Daoy (cell line): ENCODE results near the gene CDK19. TPM values are rescaled to one million over a fixed set of nuclear protein-coding genes. Genes with fewer than 3 reads are reported as not detected.
"Not testable (repeated sequence)": the region's sequence is repeated elsewhere in the genome, so short reads cannot be mapped to it uniquely, and the experiment has no call there.

ENCODE experiments used
- DNase-seq: peaks from one replicate; pipeline ENCODE4 v3.0.0-alpha.2; 2015; ENCODE audit warnings: low read depth
- total RNA-seq: library from RNA; depleted of rRNA; stranded (reverse); fragments of >200 nt; shearing (Covaris generic); gene quantifications from 2 replicates; pipeline ENCODE4 v1.2.3, GENCODE V29; 2014; rRNA removed

Gene CDK19
- 8.2 and 10.2 TPM in 2 replicates for total RNA-seq

- DNase-seq, result peak; percentile 99
Measured at GRCh38 chr6:110815411-110816409, at the start of gene CDK19. TSS of gene CDK19 (minus strand) at chr6:110815469. CDS start at chr6:110815136, 333 bp downstream.

- no peak for DNase-seq
Measured at GRCh38 chr6:110864824-110865223, 49.6 kb upstream of the CDK19 start.

GRCh38 chr6:110859335-110859792 lies 44.1 kb upstream of the CDK19 start:
- no peak for DNase-seq

DNA sequence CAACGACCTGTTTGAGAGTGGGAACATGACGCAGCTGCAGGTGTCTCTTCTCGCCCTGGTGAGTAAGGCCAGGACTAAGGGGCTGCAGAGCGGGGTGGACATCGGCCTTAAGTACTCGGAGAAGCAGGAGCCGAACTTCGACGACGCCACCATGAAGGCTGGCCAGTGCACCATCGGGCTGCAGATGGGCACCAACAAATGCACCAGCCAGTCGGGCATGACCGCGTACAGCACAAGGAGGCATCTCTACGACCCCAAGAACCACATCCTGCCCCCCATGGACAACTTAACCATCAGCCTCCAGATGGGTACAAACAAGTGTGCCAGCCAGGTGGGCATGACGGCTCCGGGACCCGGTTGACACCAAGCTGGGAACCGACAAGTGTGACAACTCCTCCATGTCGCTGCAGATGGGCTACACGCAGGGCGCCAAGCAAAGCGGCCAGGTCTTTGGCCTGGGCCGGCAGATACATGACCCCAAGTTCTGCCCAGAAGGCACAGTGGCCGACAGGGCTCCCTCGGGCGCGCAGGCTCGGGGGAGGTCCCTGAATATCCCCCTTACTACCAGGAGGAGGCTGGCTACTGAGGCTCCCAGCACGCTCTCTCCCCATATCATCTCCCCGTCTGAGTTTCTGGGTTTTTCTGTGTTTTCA lies 43.4 kb upstream of the CDK19 start:
- no peak for DNase-seq

DNA sequence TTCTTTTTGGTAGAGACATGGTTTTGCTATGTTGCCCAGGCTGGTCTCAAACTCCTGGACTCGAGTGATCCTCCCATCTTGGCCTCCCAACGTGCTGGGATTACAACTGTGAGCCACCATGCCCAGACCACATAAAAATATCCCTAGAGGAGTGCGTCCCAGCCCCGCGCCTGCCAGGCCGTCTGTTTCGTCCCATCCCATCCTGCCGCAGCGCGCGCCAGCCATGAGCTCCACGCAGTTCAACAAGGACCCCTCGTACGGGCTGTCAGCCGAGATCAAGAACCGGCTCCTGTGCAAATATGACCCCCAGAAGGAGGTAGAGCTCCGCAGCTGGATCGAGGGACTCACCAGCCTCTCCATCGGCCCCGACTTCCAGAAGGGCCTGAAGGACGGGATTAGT lies 42.7 kb upstream of the CDK19 start:
- DNase-seq, result no peak

GRCh38 chr6:110856296-110856695 lies 41.0 kb upstream of the CDK19 start:
- no peak for DNase-seq

DNA sequence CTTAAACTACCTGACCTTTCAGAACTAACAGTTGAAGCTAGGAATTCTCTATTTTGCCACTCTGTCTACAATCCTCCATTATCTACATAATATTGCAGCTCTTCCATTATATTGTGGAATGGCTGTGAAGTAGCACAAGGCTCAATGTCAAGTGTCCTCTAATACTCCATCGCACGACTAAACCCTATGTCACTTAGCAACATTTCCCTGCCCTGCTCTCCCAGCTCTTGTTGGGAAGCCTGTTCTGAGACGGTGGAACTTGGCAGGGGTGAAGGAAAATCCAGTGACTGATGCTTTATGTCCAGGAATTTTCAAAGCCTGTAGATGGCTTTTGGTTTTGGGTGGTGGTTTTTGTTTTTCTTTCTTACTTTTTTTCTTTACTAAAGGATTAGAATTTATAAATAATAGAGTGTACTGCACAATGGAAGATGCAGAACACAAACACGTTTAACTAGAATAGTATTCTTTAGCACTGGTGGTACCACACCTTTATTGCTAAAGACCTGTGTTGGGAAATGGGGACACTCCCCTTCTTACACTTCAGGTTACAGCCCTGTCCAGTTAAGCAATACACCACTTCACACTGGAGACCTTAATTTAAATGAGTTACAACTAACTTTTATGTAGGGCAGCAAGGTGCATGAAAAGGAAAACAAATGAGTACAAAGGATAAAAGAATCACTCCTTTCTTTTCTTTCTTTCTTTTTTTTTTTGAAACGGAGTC lies 38.6 kb upstream of the CDK19 start:
- no peak for DNase-seq

DNA sequence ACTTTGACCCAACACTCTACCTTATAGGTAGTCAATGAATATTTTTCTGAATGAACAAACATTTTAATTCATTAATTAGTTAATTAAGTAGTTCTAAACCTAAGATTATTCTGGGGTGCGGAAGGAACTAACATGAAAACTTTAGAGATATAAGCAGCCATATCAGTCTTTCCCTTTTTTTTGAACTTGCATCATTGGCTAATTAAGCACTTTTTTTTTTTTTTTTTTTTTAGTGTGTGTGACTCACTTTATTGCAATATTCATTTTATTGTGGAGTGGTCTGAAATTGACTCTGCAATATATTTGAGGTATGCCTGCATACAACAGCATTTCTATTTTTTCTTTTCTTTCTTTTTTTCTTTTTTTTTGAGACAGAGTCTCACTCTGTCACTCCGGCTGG lies 37.5 kb upstream of the CDK19 start:
- DNase-seq, result no peak

DNA sequence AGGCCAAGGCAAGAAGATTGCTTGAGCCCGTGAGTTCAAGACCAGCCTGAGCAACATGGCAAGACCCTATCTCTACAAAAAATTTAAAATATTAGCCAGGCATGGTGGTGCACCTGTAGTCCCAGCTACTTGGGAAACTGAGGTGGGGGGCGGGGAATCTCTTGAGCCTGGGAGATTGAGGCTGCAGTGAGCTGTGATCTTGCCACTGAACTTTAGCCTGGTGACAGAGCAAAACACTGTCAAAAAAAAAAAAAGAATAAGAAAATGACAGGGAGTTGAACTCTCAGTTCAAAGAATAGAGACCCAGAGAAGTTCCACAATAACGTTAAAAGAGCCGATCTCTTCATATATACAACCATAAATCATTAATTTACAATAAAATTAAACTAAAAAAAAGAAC lies 34.5 kb upstream of the CDK19 start:
- DNase-seq, result no peak

DNA sequence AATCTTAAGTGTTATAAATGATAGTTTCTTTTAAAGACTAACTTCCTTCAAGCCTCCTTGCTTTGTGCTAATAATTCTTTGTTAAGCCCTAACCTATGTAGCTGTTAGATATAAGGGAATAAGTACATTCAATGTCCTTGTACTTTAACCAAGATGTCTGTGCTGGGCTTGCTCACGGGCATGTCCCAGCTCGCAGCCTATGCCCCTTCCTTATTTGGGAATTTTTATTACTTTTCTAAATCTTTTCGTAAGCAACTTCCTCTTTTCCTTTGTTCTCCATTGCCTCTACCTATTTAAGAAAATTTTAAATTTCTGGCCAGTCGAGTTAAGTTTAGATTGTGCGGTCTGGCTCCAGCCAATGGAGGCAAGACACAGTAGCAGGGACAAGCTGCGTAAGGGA lies 26.0 kb upstream of the CDK19 start:
- no peak for DNase-seq

DNA sequence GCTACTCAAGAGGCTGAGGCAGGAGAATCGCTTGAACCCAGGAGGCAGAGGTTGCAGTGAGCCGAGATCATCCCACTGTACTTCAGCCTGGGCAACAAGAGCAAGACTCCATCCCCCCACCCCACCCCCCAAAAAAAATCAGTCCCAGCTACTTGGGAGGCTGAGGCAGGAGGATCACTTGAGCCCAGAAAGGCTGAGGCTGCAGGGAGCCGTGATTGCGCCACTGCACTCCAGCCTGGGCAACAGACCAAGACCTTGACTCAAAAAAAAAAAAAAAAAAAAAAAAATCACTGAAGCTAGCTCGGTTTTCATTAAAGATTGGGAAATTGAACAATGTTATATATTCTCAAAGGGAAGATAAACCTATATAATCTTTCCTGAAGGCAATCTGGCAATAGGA lies 20.5 kb upstream of the CDK19 start:
- DNase-seq, result not testable (repeated sequence)

DNA sequence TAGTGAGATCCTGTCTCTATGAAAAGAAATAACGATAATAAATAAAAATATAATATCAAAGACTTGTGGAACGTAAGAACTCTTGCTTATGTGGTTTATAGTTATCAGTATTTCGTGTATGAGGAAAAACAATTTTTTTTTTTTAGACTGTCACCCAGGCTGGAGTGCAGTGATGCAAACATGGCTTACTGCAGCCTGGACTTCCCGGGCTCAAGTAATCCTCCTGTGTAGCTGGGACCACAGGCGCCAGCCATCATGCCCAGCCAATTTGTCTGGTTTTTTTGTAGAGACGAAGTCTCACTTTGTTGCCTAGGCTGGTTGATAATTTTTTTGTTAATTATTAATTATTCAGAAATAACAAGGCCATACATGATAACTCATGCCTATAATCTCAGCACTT lies 18.6 kb upstream of the CDK19 start:
- no peak for DNase-seq

DNA sequence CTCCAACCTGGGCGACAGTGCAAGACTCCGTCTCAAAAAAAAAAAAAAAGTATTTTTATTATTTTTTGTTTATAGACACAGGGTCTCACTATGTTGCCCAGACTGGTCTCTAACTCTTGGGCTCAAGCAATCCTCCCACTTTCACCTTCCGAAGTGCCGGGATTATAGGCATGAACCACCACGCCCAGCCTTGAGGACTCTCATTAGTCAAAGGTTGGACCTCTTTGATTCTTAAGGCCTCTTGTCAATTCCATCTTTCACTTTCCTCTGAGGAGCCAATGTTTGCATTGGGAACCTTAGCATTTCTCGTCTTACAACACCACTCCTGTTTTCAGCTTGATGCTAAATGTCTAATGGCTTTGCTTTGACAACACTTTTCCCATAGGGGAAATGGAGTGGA lies 16.1 kb upstream of the CDK19 start:
- DNase-seq, result no peak

DNA sequence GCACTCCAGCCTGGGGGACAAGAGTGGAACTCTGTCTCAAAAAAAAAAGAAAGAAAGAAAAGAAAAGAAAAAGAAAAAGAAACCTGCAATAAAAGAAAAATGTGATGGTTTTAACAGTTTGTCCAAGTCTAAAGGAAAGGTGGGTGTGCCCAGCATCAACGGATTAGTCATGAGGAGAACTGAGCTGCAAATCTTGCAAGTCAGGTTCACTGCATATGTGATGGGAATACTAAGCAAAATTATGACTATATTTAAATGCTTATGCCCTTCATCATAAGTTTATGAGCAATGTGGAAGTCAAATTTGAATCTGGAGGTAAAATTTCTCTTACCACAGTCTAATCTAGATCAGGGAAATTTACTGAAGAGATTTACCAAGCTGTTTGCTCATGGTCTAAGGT lies 13.1 kb upstream of the CDK19 start:
- no peak for DNase-seq

- no peak for DNase-seq
Measured at GRCh38 chr6:110826236-110827129, 11.2 kb upstream of the CDK19 start.

DNA sequence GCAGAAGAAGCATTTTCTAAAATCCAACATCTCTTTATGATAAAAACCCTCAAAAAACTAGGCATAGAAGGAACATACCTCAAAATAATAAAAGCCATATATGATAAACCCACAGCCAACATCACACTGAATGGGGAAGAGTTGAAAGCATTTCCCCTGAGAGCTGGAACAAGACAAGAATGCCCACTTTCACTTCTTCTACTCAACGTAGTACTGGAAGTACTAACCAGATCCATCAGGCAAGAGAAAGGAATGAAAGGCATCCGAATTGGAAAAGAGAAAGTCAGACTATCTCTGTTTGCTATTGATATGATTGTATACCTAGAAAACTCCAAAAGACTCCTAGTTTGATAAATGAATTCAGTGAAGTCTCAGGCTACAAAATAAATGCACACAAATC lies 7.9 kb upstream of the CDK19 start:
- DNase-seq, result no peak

DNA sequence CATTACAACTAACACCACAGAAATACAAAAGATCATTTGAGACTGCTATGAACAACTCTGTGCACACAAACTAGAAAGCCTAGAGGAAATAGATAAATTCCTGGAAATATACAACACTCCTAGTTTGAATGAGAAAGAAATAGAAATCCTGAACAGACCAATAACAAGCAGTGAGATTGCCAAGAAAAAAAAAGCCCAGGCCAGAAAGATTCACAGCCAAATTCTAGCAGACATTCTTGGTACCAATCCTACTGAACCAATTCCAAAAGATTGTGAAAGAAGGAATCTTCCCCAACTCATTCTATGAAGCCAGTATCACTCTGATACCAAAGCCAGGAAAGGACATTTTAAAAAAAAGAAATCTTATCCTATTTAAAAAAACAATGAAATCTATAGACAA lies 7.0 kb upstream of the CDK19 start:
- no peak for DNase-seq

- peak; percentile 31 for DNase-seq
Measured at GRCh38 chr6:110816677-110817076, 1.4 kb upstream of the CDK19 start.

DNA sequence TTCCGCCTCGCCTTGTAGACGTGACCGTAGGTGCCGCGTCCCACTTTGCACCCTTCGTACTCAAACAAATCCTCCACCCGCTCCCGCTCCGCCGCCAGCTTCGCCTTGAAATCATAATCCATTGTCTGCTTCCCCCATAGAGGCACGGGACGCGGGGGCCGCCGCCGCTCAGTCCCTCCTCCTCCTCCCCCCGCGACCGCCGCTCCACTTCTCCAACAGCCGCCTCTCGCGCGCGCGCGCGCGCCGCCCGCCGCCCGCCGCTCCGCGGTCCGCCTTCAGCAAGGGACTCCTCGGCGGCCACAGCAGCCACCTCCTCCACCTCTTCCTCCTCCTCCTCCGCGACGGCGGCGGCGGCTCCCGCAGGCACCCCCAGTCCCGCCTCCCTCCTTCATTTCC lies 256 bp downstream of the CDK19 start:
- no peak for DNase-seq

DNA sequence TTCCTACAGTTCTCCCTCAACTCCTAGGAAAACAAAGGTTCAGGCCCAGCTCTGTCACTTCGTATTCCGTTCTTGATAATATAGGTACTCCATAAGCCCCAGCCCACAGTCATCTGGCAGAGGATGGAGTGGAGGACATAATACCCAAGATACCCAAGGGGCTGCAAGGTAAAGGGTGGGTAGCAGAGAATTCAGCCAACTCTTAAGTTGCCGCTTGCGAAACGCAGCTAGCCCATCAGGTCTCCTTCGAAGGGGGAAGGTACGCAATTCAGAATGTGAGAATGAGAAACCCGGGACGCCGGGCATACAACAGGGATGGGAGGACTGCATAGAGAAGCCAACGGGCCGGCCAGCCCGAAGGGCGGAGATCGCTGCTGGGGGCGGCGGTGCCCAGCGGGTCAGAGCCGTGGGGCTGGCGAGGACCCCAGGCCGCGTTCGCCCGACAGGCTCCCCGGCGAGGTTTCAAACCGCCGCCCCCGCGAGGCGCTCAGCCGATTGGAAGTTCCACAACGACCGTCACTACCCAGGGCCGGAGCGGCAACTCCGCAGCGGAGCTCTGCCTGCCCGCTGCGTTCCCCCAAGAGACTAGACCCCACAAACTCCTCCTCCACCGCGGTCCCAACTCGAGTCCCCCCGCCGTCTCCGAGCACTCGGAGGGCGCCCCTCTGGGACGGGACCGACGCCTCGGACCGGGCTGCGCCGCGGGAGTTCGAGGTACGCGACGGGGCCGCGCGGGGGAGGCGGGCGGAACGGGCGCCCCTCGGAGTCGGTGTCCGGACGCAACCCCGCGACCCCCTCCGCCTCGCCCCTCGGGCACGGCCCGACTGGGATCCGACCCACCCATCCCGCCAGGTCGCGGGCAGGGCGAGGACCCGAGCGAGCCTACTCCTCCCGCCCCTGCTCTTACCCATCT lies 911 bp downstream of the CDK19 start:
- peak; percentile 62 for DNase-seq
